GM12892 (cell line): ENCODE data around the gene JPH3.
"Not testable (repeated sequence)": the region's sequence is repeated elsewhere in the genome, so short reads cannot be mapped to it uniquely, and the experiment has no call there.

Experiments
- DNase-seq: peaks from one replicate; pipeline ENCODE4 v3.0.0; 2011; ENCODE audit not compliant: insufficient read length
- FAIRE-seq: peaks from 2 replicates; lab custom pipeline; 2011; peaks lifted over from hg19 to GRCh38; lab: Jason Lieb, UNC
- POLR2A ChIP-seq: IDR thresholded peaks from 2 replicates; pipeline ENCODE4 v1.6.1; 2011; ENCODE audit warnings: low read depth, low read length, control low read depth
- POLR2AphosphoS5 ChIP-seq: IDR thresholded peaks from 2 replicates; pipeline ENCODE4 v1.6.1; 2011; ENCODE audit warnings: low read depth, low read length, control low read depth
- TAF1 ChIP-seq: IDR thresholded peaks from 2 replicates; pipeline ENCODE4 v1.6.1; 2011; ENCODE audit warnings: low read depth, mild to moderate bottlenecking, control low read depth, low read length, borderline replicate concordance

The JPH3 gene

GRCh38 chr16:87667946-87668345 lies 65.6 kb downstream of the JPH3 start:
- FAIRE-seq (no peak), DNase-seq (no peak)
- no peak for TF ChIP-seq POLR2A
- no peak for TF ChIP-seq POLR2AphosphoS5
- TF ChIP-seq TAF1 = no peak

- no peak for DNase-seq
Observed at GRCh38 chr16:87669672-87670071, 67.4 kb downstream of the JPH3 start.

GRCh38 chr16:87671221-87671620 lies 68.9 kb downstream of the JPH3 start:
- no peak for DNase-seq
- TF ChIP-seq POLR2AphosphoS5 (no peak), TAF1 (no peak), POLR2A (no peak)
- no peak for FAIRE-seq

More at GRCh38 chr16:87669672-87670071, 67.4 kb downstream of the JPH3 start:
- TF ChIP-seq POLR2A (no peak), POLR2AphosphoS5 (no peak), TAF1 (no peak)
- no peak for FAIRE-seq

GRCh38 chr16:87671715-87672270 lies 69.5 kb downstream of the JPH3 start:
- DNase-seq = no peak
- TF ChIP-seq TAF1 (no peak), POLR2A (no peak), POLR2AphosphoS5 (no peak)
- no peak for FAIRE-seq

- no peak for FAIRE-seq
- TF ChIP-seq POLR2A (no peak), POLR2AphosphoS5 (no peak), TAF1 (no peak)
- DNase-seq = no peak
Observed at GRCh38 chr16:87674419-87674818, 72.1 kb downstream of the JPH3 start.

- TF ChIP-seq POLR2AphosphoS5 (no peak), POLR2A (no peak), TAF1 (no peak)
- FAIRE-seq = no peak
- DNase-seq = no peak
Observed at GRCh38 chr16:87675111-87675719, 72.9 kb downstream of the JPH3 start.

GRCh38 chr16:87677830-87678229 lies 75.5 kb downstream of the JPH3 start:
- TF ChIP-seq TAF1 = no peak
- no peak for TF ChIP-seq POLR2AphosphoS5
- no peak for TF ChIP-seq POLR2A
- FAIRE-seq (no peak), DNase-seq (no peak)

GRCh38 chr16:87678618-87679017 lies 76.3 kb downstream of the JPH3 start:
- FAIRE-seq = no peak
- TF ChIP-seq POLR2AphosphoS5 (no peak), POLR2A (no peak), TAF1 (no peak)
- DNase-seq = no peak

- FAIRE-seq (no peak), DNase-seq (no peak)
- no peak for TF ChIP-seq POLR2A
- no peak for TF ChIP-seq TAF1
- TF ChIP-seq POLR2AphosphoS5 = no peak
Observed at GRCh38 chr16:87679593-87680271, 77.4 kb downstream of the JPH3 start.

- TF ChIP-seq TAF1 (no peak), POLR2A (no peak), POLR2AphosphoS5 (no peak)
- DNase-seq = no peak
- FAIRE-seq = no peak
Observed at GRCh38 chr16:87680272-87680644, 78.0 kb downstream of the JPH3 start.

GRCh38 chr16:87681051-87681602 lies 78.8 kb downstream of the JPH3 start:
- not testable (repeated sequence) for FAIRE-seq

GRCh38 chr16:87681981-87682570 lies 79.8 kb downstream of the JPH3 start:
- FAIRE-seq (no peak), DNase-seq (no peak)
- TF ChIP-seq POLR2A (no peak), POLR2AphosphoS5 (no peak), TAF1 (no peak)

More at GRCh38 chr16:87681051-87681602, 78.8 kb downstream of the JPH3 start:
- not testable (repeated sequence) for DNase-seq
